ENCODE data around the gene KIF4A. TPM values are rescaled to one million over a fixed set of nuclear protein-coding genes. Genes with fewer than 3 reads are reported as not detected.

The KIF4A gene
- total and polyA plus RNA-seq, 2 of the 13 experiments (the other 11 are each of a cell fraction or from before 2014, with no cell fraction given) = 9.4 to 28.2 TPM

DNA sequence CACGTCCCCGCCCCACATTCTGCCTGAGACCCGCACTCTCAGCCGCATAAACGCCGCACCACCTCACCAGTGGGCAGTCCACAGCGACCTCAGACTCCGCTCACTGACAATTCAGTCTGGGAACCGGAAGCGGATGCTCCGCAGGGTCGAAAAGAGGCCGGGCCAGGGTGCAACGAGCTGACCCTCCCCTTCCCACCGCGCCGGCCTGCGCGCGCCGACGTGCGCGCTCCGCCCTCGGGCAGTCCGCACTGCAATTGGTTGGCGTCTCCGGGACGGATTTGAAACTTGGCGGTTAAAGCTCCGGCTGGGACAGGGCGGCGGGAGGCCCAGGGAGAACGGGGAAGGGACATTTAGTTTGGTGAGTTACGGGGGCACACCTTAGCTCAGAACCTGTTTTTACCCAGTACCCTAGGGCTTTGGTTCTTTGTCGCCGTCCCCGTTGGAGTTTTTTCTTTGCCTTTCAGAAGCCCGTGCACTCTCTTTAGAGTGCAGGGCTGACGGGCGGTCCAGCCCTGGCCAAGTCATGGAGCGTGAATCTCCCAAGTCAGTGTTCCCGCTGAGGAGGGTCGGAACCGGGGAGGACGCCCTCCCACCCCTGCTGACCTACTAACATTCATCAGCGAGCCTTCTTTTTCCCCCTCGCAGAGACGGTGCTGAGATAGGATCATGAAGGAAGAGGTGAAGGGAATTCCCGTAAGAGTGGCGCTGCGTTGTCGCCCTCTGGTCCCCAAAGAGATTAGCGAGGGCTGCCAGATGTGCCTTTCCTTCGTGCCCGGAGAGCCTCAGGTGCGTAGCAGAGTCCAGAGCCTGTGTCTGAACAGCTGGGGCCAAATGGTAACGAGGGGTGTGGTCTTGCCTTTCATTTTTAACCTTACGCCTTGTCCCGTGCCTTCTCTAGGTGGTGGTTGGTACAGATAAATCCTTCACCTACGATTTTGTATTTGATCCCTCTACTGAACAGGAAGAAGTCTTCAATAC is at the start of gene KIF4A, which contains the start of gene PDZD11 (continued):
- TF ChIP-seq REST (IDR thresholded peaks at IDR 0.05; ENCODE audit: borderline replicate concordance in 1 of 2, low read depth in 1 of 2, low read length in 2 of 2) (no peak), ZNF720 (CRISPR knock-in tag; IDR thresholded peaks at IDR 0.05) (no peak), RXRA (CRISPR knock-in tag; IDR thresholded peaks at IDR 0.05) (no peak), ZNF441 (CRISPR knock-in tag; IDR thresholded peaks at IDR 0.05; ENCODE audit: borderline replicate concordance) (peak; percentile 57; the same call in 1 of the 2 replicates), MAZ (IDR thresholded peaks at IDR 0.05; ENCODE audit: borderline replicate concordance, low read depth, low read length) (no peak), MAZ (CRISPR knock-in tag; IDR thresholded peaks at IDR 0.05; ENCODE audit: low read depth) (peak; percentile 29; the same call in 1 of the 2 replicates), CBFB (CRISPR knock-in tag; IDR thresholded peaks at IDR 0.05) (no peak)

DNA sequence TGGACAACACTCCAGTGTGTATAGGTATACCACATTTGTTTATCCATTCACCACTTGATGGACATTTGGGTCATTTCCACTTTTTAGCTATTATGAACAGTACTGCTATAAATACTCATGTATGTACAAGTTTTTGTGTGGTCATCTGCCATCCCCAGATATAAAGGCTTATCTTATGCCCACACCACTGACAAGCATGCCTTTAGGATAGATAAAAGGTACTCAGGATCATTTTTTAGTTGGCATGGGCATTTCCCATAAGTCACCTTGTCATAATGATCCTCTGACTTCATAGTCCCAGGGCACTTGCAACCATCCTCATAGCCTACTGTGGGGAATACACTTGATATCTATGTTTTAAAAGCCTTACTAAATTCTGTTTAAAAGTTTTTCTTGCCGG is 49.2 kb upstream of the KIF4A start:
- ATAC-seq (no peak), FAIRE-seq (no peak), DNase-seq (ENCODE audit: low spot score) (no peak)
- intact Hi-C loops (cut with micrococcal nuclease; ENCODE audit: unreplicated experiment) = no loop called here
- H3K27me3 ChIP-seq (ENCODE audit: control insufficient read depth in 1 of 2, insufficient read depth in 2 of 2, low read length in 2 of 2) = no peaks in the 10 kb centered on the region
- H3K9ac ChIP-seq (ENCODE audit: insufficient read depth, low read depth, low read length) = no peak overlapping the region
- ChIA-PET POLR2A (no interaction called here), CTCF (ENCODE audit: low intra/inter-chr PET ratio, low total read pairs) (no interaction called here)
- WGBS (ENCODE audit: low lambda C conversion rate) = 90% methylated on average over 1 of the region's 1 CpG
- in situ Hi-C loops (cut with HindIII; ENCODE audit: extremely low pct_ligation_motif_present, low pct_unique_long_range_greater_than_20kb) = no loop called here
- H3K36me3 ChIP-seq (replicated peaks in 1 of 2; ENCODE audit: control insufficient read depth in 1 of 2, insufficient read depth in 2 of 2, low read length in 2 of 2) = no peaks in the 10 kb centered on the region
- no peak overlapping the region for H3K4me3 ChIP-seq (replicated peaks in 1 of 3; ENCODE audit: insufficient read depth in 1 of 3, low read depth in 2 of 3, low read length in 3 of 3)
- no peaks in the 10 kb centered on the region for H4K20me1 ChIP-seq (ENCODE audit: insufficient read depth, low read length)
- no peak overlapping the region for H3K27ac ChIP-seq (ENCODE audit: extremely low read length, insufficient read depth, low read length)
- H3K79me2 ChIP-seq (ENCODE audit: insufficient read depth, low read length) = no peaks in the 10 kb centered on the region
- H3K4me2 ChIP-seq (ENCODE audit: low read depth, low read length) = no peak overlapping the region
- BruUV-seq (replicated peaks) = no TSS peak
- no peaks in the 10 kb centered on the region for H3K4me1 ChIP-seq (ENCODE audit: insufficient read depth, low read length)
- H3K9me3 ChIP-seq (ENCODE audit: low read length) = no peaks in the 10 kb centered on the region
- H2AFZ ChIP-seq (ENCODE audit: low read length) = no peak overlapping the region
- TF ChIP-seq, protein P1, sequence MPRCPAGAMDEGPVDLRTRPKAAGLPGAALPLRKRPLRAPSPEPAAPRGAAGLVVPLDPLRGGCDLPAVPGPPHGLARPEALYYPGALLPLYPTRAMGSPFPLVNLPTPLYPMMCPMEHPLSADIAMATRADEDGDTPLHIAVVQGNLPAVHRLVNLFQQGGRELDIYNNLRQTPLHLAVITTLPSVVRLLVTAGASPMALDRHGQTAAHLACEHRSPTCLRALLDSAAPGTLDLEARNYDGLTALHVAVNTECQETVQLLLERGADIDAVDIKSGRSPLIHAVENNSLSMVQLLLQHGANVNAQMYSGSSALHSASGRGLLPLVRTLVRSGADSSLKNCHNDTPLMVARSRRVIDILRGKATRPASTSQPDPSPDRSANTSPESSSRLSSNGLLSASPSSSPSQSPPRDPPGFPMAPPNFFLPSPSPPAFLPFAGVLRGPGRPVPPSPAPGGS (CRISPR knock-in tag; IDR thresholded peaks at IDR 0.05) = no peak
- TF ChIP-seq SETDB1 (CRISPR knock-in tag; IDR thresholded peaks at IDR 0.05; ENCODE audit: borderline replicate concordance) = no peak
- no peak for TF ChIP-seq KAT2B (IDR thresholded peaks at IDR 0.05; ENCODE audit: borderline replicate concordance, low read depth, low read length)
- TF ChIP-seq ASH2L (IDR thresholded peaks at IDR 0.05; ENCODE audit: insufficient read length, low read depth, low read length) = no peak
- TF ChIP-seq BHLHE40 (IDR thresholded peaks at IDR 0.05; ENCODE audit: low read length) = no peak
- TF ChIP-seq, protein P2, sequence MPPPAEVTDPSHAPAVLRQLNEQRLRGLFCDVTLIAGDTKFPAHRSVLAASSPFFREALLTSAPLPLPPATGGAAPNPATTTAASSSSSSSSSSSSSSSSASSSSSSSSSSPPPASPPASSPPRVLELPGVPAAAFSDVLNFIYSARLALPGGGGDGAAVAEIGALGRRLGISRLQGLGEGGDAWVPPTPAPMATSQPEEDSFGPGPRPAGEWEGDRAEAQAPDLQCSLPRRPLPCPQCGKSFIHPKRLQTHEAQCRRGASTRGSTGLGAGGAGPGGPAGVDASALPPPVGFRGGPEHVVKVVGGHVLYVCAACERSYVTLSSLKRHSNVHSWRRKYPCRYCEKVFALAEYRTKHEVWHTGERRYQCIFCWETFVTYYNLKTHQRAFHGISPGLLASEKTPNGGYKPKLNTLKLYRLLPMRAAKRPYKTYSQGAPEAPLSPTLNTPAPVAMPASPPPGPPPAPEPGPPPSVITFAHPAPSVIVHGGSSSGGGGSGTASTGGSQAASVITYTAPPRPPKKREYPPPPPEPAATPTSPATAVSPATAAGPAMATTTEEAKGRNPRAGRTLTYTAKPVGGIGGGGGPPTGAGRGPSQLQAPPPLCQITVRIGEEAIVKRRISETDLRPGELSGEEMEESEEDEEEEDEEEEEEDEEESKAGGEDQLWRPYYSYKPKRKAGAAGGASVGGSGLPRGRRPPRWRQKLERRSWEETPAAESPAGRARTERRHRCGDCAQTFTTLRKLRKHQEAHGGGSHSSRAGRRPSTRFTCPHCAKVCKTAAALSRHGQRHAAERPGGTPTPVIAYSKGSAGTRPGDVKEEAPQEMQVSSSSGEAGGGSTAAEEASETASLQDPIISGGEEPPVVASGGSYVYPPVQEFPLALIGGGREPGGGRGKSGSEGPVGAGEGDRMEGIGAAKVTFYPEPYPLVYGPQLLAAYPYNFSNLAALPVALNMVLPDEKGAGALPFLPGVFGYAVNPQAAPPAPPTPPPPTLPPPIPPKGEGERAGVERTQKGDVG (CRISPR knock-in tag; IDR thresholded peaks at IDR 0.05; ENCODE audit: borderline replicate concordance) = no peak
- TF ChIP-seq GATA4 (IDR thresholded peaks at IDR 0.05; ENCODE audit: borderline replicate concordance, low read depth) = no peak

Data from HepG2 (cell line).